ENCODE results near the gene C21orf91. TPM values are rescaled to one million over a fixed set of nuclear protein-coding genes. Genes with fewer than 3 reads are reported as not detected.

The C21orf91 gene
- total RNA-seq, 1 donor from 2014 or later = 6.5 TPM

DNA sequence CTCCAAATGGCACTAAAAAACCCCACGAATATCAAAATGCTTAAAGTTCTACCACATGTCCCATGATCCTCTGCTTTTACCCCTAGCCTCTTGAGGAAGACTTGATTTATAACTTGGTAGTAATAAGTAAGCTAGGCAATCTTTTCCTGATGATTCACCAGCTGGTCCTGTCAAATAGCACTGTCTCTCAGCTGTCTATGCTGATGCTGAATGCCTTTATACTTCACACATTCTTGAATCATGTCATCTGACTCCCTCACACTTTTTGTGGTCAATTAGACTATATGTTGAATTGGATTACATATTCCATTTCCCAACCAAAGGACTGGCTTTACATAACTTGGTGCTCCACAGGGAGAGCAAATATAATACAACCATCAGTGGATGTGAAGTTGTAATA, 16.6 kb downstream of the C21orf91 start:
- DNase-seq (ENCODE audit: missing footprints) (no peak), ATAC-seq (no peak)
- intact Hi-C loops (cut with DNase I) = no loop called here

DNA sequence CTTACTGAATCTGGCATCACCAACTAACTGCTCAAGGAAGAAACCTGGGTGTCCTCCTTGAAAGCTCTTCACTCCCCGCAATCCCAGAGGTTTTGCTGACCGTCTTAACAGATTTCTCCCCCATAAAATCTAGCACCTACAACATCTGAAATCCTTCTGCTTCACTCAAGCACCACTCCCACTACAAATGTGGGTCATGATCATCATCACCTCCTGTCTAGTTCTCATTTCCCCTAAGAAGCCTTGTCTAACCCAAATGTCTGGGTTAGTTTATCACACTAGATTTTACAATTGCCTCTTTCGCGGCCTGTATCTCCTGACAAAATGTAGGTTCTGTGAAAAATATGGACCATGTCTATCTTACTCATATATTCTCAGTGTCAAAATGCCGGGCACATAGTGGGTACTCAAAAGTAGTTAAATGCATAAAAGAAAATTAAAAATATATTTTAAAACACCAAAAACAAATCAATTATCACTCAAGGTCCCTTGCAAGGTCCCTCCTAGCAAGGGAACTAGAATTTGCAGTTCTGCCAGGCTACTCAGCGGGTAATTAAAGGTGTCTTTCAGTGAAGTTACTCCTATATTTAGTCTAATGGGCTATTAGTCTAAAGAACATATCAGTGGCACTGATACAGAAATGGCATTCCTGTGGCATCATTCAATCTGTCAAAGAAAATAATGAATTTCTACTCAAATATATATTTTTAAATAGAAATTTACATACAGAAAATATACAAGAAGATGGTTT, 19.6 kb downstream of the C21orf91 start:
- intact Hi-C loops (cut with DNase I) = no loop called here
- ATAC-seq (no peak), DNase-seq (ENCODE audit: missing footprints) (no peak)

DNA sequence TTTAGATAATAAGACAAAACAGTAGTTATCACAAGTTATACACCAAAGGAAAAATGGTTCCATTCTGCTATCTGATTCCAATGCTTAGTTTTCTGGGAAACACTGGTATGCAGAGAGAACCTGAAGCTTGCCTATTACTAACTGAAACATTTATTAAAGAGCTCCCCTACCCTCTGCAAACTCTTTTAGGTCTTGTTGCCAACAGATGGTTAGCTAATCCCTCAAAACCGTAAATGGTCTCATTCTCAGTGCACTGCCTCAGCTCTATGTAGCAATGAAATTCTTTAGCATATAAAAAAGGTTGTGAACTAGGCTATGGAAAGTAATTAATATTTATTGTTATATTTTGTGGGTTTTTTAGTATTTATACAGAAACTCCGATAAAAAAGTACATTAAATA, 20.4 kb downstream of the C21orf91 start:
- intact Hi-C loops (cut with DNase I) = no loop called here
- no peak for DNase-seq (ENCODE audit: missing footprints)
- ATAC-seq = no peak

DNA sequence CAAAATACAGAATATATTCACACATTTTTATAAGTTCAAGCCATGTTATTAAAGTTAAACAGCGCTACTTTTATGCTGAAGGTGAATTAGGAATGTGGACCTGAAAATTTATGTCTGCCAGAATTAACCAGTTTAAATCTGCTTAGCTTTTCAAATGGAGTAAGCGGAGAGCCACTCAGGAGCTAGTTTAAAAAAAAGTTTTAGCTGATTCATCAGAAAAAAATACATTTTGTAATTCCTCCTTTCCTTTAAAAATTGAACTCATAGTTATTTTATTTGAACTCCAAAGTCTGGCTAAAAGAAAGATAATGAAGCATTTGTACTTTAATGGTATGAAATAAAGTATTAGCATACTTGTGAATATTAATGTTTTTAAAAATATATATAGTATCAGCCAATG, 21.2 kb downstream of the C21orf91 start:
- ATAC-seq (no peak), DNase-seq (ENCODE audit: missing footprints) (no peak)
- intact Hi-C loops (cut with DNase I) = no loop called here

DNA sequence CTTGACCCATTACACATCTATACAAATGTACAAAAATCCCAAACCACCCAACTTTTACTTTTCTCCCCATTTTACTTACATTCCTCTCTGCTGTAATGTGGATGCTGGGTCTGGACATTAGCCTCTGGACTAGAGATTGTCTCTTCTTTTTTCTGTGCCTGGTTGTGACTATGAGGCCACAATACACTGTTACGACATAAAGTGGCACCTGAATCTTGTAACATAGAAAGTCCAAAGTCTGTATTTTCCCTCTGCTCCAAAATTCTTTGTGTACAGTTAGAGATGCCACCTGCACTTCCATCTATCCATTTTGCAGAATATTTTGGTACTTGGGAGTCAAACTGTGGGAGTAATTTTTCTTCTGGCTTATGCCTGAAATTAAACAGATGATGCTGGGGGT, 22.7 kb downstream of the C21orf91 start:
- ATAC-seq (no peak), DNase-seq (ENCODE audit: missing footprints) (no peak)
- intact Hi-C loops (cut with DNase I) = no loop called here

DNA sequence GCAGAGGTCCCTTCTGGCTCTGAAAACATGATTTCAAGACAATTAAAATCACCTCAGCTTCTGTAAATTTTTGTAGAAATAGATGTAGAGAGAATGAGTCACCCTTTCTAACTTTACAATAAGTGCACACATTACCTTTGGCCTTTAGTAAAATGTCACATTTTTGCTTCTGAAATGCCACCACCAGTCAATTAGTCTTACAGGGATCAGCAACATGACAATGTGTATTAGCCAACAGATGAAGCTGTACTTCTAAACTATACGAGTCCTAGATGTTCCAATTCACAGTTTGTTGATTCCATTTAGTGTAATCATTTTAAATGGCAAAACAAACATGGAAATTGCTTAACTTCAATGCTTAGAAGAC, 23.1 kb downstream of the C21orf91 start:
- DNase-seq (ENCODE audit: missing footprints) (no peak), ATAC-seq (no peak)
- intact Hi-C loops (cut with DNase I) = no loop called here

DNA sequence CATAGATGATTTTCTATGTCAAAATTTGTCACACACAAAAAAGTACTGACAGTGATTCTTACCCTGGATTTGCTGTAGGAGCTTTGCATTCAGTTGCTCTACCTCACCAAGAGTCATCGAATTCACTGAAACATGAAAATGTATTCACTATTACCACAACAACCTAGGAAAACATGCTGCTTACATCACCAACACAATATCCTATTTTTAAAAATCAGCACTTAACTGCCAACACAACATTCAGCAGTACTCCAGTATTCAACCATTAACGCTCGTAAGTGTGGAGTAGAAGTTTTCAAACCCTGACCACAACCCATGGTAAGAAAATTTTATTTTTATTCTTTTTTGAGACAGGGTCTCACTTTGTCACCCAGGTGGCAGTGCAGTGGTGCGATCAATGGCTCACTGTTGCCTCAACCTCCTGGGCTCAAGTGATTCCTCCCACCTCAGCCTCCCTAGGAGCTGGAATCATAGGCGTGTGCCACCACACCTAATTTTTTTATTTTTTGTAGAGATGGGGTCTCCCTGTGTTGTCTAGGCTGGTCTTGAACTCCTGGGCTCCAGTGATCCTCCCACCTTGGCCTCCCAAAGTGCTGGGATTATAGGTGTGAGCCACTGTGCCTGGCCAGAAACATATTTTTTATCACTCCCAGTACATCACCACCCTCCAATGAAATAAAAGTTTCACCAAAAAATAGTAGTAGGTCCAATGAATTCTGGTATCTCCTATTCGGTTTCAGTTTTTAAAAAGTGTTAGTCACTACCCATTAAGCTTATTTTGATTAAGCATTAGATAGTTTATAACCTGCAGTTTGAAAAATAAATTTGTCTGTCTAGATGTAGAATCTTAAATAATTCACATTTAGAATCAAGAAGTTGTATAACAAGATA, 23.8 kb downstream of the C21orf91 start:
- DNase-seq (ENCODE audit: missing footprints) (no peak), ATAC-seq (no peak)
- intact Hi-C loops (cut with DNase I) = no loop called here

DNA sequence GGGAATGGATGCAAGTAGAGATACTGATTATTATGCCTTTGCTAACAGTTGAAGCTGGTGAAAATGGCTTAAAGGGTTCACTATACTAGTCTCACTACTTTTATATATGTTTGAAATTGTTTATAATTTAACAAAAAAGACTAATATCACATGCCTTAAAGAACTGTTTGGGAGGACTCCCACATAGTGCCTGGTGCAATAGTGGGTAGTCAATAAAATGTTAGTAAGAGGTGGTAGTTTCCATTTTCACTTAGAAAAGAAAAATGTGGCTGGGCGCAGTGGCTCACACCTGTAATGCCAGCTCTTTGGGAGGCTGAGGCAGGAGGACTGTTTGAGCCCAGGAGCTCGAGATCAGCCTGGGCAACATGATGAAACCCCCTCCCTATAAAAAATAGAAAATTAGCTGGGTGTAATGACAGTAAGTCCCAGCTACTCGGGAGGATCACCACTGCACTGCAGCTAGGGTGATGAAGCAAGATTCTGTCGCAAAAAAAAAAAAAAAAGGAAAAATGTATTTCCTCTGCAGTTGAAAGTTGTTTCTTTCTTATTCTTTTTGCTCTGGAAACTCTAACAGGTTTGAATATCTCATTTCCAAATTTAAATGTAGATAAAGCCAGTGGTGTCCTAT, 24.5 kb downstream of the C21orf91 start:
- no peak for ATAC-seq
- no peak for DNase-seq (ENCODE audit: missing footprints)
- intact Hi-C loops (cut with DNase I) = no loop called here

DNA sequence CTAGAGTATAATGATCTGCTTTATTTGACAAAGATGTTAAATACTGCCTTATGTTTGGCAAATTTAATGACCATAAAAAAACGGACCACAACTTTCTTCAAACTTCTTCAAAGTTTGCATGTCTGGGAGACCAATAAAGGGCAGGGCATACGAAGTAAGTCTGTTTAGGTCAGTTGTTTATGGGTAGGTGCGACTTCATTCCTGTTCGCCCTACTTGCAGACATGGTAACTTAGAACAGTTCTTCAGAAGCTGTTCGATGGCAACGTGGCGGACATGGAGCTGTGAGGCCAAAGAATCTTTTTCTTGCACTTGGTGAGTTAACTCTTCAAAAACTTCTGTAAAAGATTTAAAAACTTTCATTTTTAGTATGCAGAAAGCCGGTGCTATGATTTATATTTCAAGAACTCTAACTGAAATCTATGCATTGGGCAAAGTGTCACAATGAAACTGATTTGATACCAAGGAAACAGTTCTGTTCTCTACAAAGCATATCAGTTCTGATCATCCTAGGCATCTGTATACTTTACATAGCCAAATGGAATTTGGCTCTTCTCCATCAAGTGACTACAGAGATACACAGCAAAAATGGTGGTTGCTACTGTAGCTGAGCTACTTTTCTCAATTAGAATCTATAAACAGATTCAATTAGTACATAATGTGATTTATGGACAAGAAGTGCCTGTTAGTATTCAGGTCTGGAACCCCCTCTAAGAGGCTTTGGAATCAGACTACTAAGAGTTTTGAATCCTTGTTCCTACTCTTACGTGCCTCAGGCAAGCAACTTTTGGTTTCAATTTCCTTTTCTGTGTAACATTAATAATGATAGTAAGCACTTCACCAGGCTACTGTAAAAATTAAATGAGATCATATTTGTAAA, 25.7 kb downstream of the C21orf91 start:
- DNase-seq (ENCODE audit: missing footprints) (no peak), ATAC-seq (no peak)
- intact Hi-C loops (cut with DNase I) = no loop called here

DNA sequence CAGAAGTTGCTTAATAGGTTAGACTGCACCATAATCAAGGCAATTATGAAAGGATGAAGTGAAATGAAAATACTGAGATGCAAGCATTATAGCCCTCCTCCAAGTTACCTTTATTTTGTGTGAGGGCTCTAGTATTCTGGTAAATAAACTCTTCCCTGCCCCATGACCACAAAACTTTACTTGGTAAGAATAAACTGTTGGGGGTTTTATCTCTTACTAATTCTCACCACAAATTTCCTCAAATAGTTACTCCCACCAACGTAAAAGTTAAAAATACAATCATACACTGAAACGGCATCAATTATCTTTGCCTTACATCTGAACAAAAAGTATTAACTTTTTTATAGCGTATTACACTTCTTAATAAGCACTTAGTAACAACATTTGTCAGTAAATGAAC, 29.5 kb downstream of the C21orf91 start:
- no peak for ATAC-seq
- intact Hi-C loops (cut with DNase I) = no loop called here
- no peak for DNase-seq (ENCODE audit: missing footprints)

DNA sequence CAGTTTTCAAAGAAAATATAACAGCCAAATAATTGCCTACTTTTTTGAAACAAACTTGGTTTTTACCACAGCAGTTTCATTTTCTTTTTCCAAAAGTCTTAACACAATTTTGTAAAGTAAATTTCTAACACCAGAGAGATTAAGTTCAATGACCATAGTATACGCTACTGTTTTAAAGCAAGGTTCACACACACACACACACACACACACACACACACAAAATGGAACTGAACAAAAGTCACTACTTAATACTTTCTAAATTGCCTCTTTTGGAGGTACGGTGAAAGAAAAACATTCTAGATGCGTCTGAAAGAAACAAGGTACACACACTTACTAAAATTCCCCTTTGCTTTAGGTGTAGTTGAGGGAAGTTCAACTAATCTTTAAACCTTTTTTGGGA, 30.1 kb downstream of the C21orf91 start:
- intact Hi-C loops (cut with DNase I) = no loop called here
- no peak for DNase-seq (ENCODE audit: missing footprints)
- ATAC-seq = no peak

DNA sequence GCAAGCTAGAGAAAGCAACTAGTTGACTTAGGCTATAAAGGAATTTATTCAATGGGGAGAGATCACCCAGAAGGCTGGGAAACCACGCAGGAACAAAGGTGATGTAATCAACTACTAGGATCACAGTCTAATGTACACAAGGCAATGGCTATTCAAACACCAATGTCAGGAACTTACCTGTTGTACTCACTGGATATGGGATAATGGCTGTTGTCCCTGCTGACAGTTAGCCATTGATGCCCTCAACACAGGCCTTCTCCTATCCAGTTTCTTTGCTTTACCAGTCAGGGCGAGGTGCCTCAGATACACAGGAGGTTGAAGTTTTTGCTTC, 32.3 kb downstream of the C21orf91 start:
- ATAC-seq (no peak), DNase-seq (ENCODE audit: missing footprints) (no peak)
- intact Hi-C loops (cut with DNase I) = no loop called here

DNA sequence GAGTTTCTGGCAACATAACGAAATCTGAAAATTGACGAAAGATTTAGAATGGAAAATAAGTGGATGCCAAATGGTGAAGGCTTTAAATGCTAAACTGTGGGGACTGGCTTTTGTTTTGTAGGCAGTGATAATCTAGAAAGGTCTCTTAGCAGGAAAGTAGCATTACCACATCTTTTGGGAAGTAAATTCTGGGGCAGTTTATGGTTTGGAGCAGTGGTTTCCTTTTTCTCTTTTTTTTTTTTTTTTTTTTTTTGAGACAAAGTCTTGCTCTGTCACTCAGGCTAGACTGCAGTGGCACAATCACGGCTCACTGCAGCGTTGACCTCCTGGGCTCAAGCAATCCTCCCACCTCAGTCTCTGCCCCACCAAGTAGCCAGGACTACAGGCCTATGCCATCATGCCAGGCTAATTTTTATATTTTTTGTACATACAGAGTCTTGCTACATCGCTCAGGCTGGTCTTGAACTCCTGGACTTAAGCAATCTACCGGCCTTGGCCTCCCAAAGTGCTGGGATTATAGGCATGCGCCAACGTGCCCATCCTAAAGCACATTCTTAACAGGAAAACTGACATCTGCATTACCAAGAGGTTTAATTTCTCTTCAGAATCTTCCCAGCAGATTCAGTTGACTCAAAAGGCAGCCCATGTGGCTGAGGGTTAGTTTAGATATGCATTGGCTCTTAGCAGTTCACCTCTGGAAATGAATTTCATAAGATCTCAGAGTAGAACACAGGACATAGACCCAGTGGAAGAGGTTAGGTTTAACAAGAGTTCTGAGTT, 32.9 kb downstream of the C21orf91 start:
- ATAC-seq = no peak
- DNase-seq (ENCODE audit: missing footprints) = no peak
- intact Hi-C loops (cut with DNase I) = no loop called here

DNA sequence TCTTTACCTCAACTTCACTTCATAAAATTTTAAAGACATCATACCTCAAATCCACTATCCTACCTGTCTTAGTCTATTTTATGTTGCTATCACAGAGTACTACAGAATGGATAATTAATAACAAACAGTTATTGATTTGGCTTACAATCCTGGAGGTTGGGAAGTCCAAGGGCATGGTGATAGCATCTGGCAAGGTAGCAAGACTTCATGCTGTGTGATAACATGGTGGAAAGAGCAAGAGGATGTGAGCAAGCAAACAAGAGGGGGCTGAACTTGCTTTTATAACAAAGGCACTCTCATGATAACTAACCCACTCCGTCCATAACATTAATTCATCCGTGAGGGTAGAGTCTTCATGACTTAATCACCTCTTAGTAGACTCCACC, 33.8 kb downstream of the C21orf91 start:
- ATAC-seq = no peak
- intact Hi-C loops (cut with DNase I) = no loop called here
- no peak for DNase-seq (ENCODE audit: missing footprints)

DNA sequence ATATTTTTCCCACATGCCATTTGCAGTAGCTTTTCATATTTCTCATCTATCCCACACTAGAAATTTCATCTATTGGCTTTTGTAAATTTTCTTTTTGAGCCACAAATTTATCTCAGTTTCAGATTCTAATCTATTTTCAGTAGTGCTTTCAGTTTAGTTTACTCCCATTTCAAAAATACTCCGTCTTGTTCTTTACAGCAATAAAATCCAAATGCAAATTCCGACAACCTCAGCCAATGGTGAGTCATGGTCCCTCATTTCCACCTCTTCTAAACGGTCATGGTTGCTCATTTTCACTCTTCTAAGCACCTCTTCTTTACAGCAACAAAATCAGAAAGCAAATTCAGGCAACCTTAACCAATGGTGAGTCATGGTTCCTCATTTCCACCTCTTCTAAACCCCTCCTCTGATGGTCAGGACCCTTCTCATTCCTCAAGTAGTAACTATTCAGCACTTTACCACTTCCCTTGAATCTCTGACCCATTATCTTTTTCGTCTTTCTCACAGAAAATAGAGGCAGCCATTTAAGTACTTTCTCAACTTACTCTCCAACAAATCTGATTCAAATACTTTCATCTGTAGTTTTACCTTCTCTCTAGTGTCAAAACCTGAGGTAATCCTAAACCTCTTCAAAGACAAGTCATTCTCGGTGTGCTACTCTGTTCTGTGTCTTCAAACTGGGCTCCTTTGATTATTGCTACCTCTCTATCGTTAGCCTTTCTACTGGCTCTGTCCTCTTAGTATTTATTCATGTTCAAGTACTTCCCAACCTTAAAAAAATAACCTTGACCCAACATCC, 34.4 kb downstream of the C21orf91 start:
- intact Hi-C loops (cut with DNase I) = no loop called here
- DNase-seq (ENCODE audit: missing footprints) (no peak), ATAC-seq (no peak)

DNA sequence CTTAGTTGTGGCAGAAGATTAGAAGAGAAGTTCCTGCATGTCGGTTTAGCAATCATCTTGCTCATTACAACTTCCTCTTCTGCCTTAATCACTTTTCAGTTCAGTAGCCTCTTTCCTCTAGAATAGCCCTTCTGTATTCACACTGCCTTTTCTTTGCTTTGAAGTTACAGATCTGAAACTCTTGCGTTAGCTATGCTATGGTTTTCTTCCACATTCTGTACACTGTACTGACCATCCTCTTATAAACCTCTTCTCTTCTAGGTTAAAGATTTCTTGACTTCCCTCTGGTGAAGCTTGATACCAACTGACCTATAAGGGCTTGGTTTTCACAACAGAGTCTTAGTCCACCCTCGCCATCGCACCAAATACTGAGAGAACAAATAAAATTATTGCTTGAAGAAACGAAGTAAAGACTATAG, 35.0 kb downstream of the C21orf91 start:
- no peak for ATAC-seq

DNA sequence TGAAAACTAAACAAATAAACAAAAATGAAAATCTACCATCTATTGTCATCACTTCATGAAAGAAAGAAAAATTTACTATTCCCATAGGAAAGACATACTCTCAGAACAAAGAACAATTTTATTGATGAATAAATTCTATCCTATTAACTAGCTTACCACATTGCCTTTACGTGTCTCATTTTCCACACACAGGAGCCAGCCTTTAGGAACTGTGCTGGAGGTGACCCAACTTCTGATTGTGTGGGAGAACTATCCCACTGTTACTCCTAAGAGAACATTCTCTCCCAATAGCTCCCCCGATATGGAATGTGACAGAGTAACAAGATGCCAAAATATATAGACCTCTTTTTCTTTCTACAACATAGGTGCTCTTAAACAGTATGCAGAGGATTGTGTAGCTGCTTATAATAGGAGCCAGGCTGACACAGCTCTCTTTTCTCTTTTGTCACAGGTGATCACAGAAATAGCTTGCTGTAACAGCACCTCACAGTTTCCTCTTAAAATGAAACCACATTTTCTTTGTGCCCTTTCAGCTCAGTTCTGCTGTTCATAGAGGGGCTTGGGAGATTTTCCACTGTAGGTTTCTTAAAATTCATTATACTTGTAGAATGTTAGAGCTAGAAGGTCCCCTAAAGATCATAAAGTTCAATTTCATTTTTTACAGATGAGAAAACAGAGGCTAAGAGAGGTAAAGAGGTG, 35.5 kb downstream of the C21orf91 start:
- DNase-seq (ENCODE audit: missing footprints) = no peak
- ATAC-seq = no peak
- intact Hi-C loops (cut with DNase I) = no loop called here

More for the DNA sequence above, 35.0 kb downstream of the C21orf91 start:
- intact Hi-C loops (cut with DNase I) = no loop called here
- no peak for DNase-seq (ENCODE audit: missing footprints)
